ENCODE data around the gene DNAJC10. TPM values are rescaled to one million over a fixed set of nuclear protein-coding genes. Genes with fewer than 3 reads are reported as not detected.

The DNAJC10 gene
- polyA plus RNA-seq, 4 donors, result 5.1 to 108 (median 18.9) TPM

DNA sequence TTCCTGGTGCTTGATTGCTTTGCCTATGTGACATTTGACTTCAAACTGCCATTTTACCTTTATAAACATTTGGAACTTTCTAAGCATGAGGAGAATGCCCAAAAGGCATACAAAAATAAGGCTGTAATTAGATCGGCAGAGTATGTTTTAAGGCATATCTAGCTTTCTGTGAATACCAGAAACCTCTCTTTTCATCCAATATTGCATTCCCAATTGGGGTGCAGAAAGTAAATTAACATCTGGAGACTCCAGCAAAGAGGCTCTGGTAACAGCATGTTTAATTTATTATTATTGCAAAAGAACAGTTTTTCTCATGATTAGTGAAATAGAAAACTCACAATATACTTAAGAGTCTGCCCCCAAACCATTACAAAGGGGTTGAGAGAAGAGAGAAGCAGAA is 118.2 kb downstream of the DNAJC10 start:
- Histone ChIP-seq H3K4me1 (ENCODE audit: control insufficient read depth in 3 of 3, insufficient read depth in 2 of 3, low read depth in 1 of 3, low read length in 2 of 3) (no peaks in the 10 kb centered on the region), H3K36me3 (ENCODE audit: control insufficient read depth in 3 of 3, insufficient read depth in 2 of 3, low read depth in 1 of 3, low read length in 3 of 3) (no peaks in the 10 kb centered on the region), H3K4me3 (ENCODE audit: low read depth in 1 of 3, low read length in 3 of 3) (no peak overlapping the region), H3K9me3 (ENCODE audit: control insufficient read depth in 2 of 2, insufficient read depth in 1 of 2, low read depth in 1 of 2, low read length in 1 of 2) (no peaks in the 10 kb centered on the region), H3K27me3 (ENCODE audit: control insufficient read depth in 3 of 3, insufficient read depth in 3 of 3, low read length in 3 of 3) (no peaks in the 10 kb centered on the region), H3K27ac (ENCODE audit: low read depth in 1 of 3, low read length in 2 of 3) (no peak overlapping the region)
- DNase-seq (no peak), FAIRE-seq (no peak)
- WGBS, 3 donors, result 68 to 92% (median 87%) methylated on average over 1 of the region's 1 CpG

DNA sequence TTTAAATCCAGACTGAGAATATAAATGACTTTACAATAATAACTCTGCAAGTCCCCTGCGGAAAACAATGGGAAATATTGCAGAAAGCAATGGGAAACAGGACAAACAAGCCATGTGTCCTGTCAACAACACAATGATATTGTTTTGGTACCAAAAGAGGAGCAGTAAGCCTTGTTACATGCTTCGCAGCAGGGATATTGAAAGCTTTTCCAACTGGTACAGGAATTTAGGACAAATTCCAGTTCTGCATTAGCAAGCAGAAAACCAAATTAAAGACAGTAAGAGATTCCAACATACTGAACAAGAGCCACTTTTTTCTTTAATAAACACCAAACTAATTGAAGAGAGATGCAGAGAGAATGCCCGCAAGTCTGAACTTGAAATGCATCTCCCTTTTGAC is 120.4 kb downstream of the DNAJC10 start:
- Histone ChIP-seq H3K27ac (ENCODE audit: low read depth in 1 of 3, low read length in 2 of 3) (no peak overlapping the region), H3K27me3 (ENCODE audit: control insufficient read depth in 3 of 3, insufficient read depth in 3 of 3, low read length in 3 of 3) (no peaks in the 10 kb centered on the region), H3K4me1 (ENCODE audit: control insufficient read depth in 3 of 3, insufficient read depth in 2 of 3, low read depth in 1 of 3, low read length in 2 of 3) (no peaks in the 10 kb centered on the region), H3K36me3 (ENCODE audit: control insufficient read depth in 3 of 3, insufficient read depth in 2 of 3, low read depth in 1 of 3, low read length in 3 of 3) (no peaks in the 10 kb centered on the region), H3K4me3 (ENCODE audit: low read depth in 1 of 3, low read length in 3 of 3) (no peak overlapping the region), H3K9me3 (ENCODE audit: control insufficient read depth in 2 of 2, insufficient read depth in 1 of 2, low read depth in 1 of 2, low read length in 1 of 2) (no peaks in the 10 kb centered on the region)
- DNase-seq (no peak), FAIRE-seq (no peak)
- 81 to 94% (median 85%) methylated on average over 3 of the region's 3 CpGs for WGBS, 3 donors

Other genes starting within 250 kb of the DNAJC10 start
- gene FRZB, start 150.4 kb downstream of the DNAJC10 start, polyA plus RNA-seq, result 10 to 100 TPM in 1 of 4 donors, 1 to 10 TPM in 3; 1.9 to 39.1 (median 3.8) TPM